GM12878 (cell line): ENCODE data around the gene OMG. TPM values are rescaled to one million over a fixed set of nuclear protein-coding genes. Genes with fewer than 3 reads are reported as not detected.
A peak's percentile ranks its signal among the peaks of the same experiment; 100 is the strongest.

Experiments
- CBX3 ChIP-seq: fragments of 200-600 bp; sonication (generic); IDR thresholded peaks from 2 replicates; pipeline ENCODE4 v1.6.1; 2016; ENCODE audit warnings: low read depth, borderline replicate concordance
- CHD1 ChIP-seq: IDR thresholded peaks from 2 replicates; pipeline ENCODE4 v1.6.1; 2012; ENCODE audit warnings: low read depth, low read length, improper control_type of control experiment
- EP300 ChIP-seq, 2 experiments: fragments of 150-350 bp in 1 of 2; IDR thresholded peaks; 2 replicates each; pipeline ENCODE4 v1.6.1; 2011 to 2012; ENCODE audit warnings: low read depth in 2 of 2, low read length in 2 of 2, borderline replicate concordance in 1 of 2, improper control_type of control experiment in 1 of 2, inconsistent platforms in 1 of 2; ENCODE audit not compliant: control insufficient read depth in 1 of 2
- ESRRA ChIP-seq: IDR thresholded peaks from 2 replicates; pipeline ENCODE4 v1.6.1; 2012; ENCODE audit warnings: mild to moderate bottlenecking, low read length, improper control_type of control experiment
- ETV6 ChIP-seq, 2 experiments: fragments of 450-650 bp in 1 of 2; IDR thresholded peaks in 1 of 2; conservative IDR thresholded peaks in 1 of 2; 2 replicates each; pipeline ENCODE4 v1.6.1; 2014; ENCODE audit warnings: antibody characterized with exemption in 1 of 2, borderline replicate concordance in 1 of 2, low read depth in 1 of 2, mild to moderate bottlenecking in 1 of 2, moderate library complexity in 1 of 2
- EZH2 ChIP-seq: IDR thresholded peaks from 2 replicates; pipeline ENCODE4 v1.6.1; 2012; ENCODE audit warnings: low read depth, mild to moderate bottlenecking, control low read depth, inconsistent platforms, low read length, borderline replicate concordance; ENCODE audit not compliant: control insufficient read depth
- GABPA ChIP-seq: IDR thresholded peaks from 2 replicates; pipeline ENCODE4 v1.6.1; 2014; ENCODE audit warnings: antibody characterized with exemption, low read depth, mild to moderate bottlenecking, inconsistent platforms
- HCFC1 ChIP-seq: fragments of 150-350 bp; IDR thresholded peaks from 2 replicates; pipeline ENCODE4 v1.6.1; 2014; ENCODE audit warnings: low read length
- MEF2B ChIP-seq: fragments of 450-650 bp; IDR thresholded peaks from 2 replicates; pipeline ENCODE4 v1.6.1; 2018; ENCODE audit warnings: mild to moderate bottlenecking, moderate library complexity; ENCODE audit not compliant: partially characterized antibody, poor library complexity, severe bottlenecking
- MTA3 ChIP-seq: IDR thresholded peaks from 2 replicates; pipeline ENCODE4 v1.6.1; 2012; ENCODE audit warnings: low read length, inconsistent platforms, borderline replicate concordance
- NR2C2 ChIP-seq: IDR thresholded peaks from 2 replicates; pipeline ENCODE4 v1.6.1; 2011; ENCODE audit warnings: borderline replicate concordance, low read depth; ENCODE audit not compliant: control insufficient read depth, insufficient read length
- SIN3A ChIP-seq: IDR thresholded peaks from 2 replicates; pipeline ENCODE4 v1.6.1; 2012; ENCODE audit warnings: low read depth, low read length, improper control_type of control experiment
- SIX5 ChIP-seq: IDR thresholded peaks from 2 replicates; pipeline ENCODE4 v1.6.1; 2011; ENCODE audit warnings: mild to moderate bottlenecking, low read depth, low read length, moderate library complexity; ENCODE audit not compliant: severe bottlenecking
- SREBF1 ChIP-seq: IDR thresholded peaks from 2 replicates; pipeline ENCODE4 v1.6.1; 2012; ENCODE audit warnings: mild to moderate bottlenecking, low read length
- YBX1 ChIP-seq: fragments of 450-650 bp; IDR thresholded peaks from 2 replicates; pipeline ENCODE4 v1.6.1; 2016; ENCODE audit warnings: antibody characterized with exemption
- ZSCAN29 ChIP-seq: fragments of 450-650 bp; IDR thresholded peaks from 2 replicates; pipeline ENCODE4 v1.6.1; 2017; ENCODE audit warnings: mild to moderate bottlenecking, moderate library complexity
- polyA plus RNA-seq, 11 experiments: library from polyadenylated mRNA; depleted of rRNA in 4 of 11; unstranded in 6 of 11; stranded (reverse) in 5 of 11; fragments of >200 nt; fragmentation: Nextera tagmentation in 4 of 11; fragmentation: Illumina TruSeq in 1 of 11; extraction: Ambion mirVana in 4 of 11; extraction: Trizol in 1 of 11; gene quantifications; 1 replicate in 1 of 11; 2 replicates in 10 of 11; pipeline versions ENCODE4 v1.2.1 to v1.2.3, GENCODE V29; 2011 to 2016; ENCODE audit warnings: inconsistent platforms in 2 of 11, missing spikeins in 2 of 11, low read depth in 1 of 11
- total RNA-seq, 4 experiments: library from RNA; depleted of rRNA in 3 of 4; stranded (reverse); fragments of >200 nt in 3 of 4; fragmentation: Illumina TruSeq in 1 of 4; extraction: Trizol in 1 of 4; gene quantifications; 2 replicates each; pipeline versions ENCODE4 v1.2.1 to v1.2.3, GENCODE V29; 2013 to 2021
- TF ChIP-seq, protein P1 (sequence below): fragments of 450-650 bp; IDR thresholded peaks from 2 replicates; pipeline ENCODE4 v1.6.1; 2018; ENCODE audit warnings: mild to moderate bottlenecking, low read depth, moderate library complexity; ENCODE audit not compliant: partially characterized antibody
- TF ChIP-seq, protein P2 (sequence below): IDR thresholded peaks from 2 replicates; pipeline ENCODE4 v1.6.1; 2011; ENCODE audit warnings: low read depth, low read length, improper control_type of control experiment, borderline replicate concordance
- TF ChIP-seq, protein P3 (sequence below): IDR thresholded peaks from 2 replicates; pipeline ENCODE4 v1.6.1; 2012; ENCODE audit warnings: mild to moderate bottlenecking, low read depth, low read length
- TF ChIP-seq, protein P4 (sequence below): fragments of 150-350 bp; IDR thresholded peaks from 2 replicates; pipeline ENCODE4 v1.6.1; 2014; ENCODE audit warnings: mild to moderate bottlenecking, low read depth, low read length

OMG gene
- total and polyA plus RNA-seq, 10 of the 15 experiments (the other 5 are each of a cell fraction or from before 2014, with no cell fraction given): 0.09 to 0.96 (median 0.26) TPM

DNA sequence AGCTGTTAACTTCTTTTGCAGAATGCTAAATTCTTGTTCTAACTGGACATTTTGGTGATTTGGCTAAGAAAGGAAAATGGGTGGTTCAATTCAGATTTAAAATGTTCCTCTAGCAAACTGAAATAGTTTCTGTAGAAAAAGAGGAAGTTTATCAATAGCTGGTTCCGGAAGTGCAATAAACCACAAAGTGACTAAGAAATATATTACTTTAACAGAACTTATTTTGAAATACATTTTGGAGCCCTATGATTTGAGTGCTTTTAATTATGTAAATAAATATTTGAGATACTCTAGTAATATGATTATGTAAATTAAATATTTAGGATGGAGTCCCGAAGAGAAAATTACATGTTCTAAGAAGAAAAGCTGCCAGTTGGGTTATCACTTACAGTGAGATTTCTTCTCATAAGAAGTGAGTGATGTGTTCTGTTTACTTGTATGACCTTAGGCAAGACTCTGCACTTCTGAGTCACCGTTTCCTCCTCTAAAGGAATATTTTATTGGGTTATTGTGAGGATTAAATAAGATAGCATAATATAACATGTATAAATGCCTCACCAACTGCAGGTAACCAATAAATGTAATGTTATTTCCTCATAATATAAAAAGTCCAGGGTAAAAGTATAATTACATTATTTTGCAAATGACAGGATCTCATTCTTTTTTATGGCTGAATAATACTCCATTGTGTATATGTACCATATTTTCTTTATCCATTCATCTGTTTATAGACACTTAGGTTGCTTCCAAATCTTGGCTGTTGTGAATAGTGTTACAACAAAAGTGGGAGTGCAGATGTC, 17.1 kb upstream of the OMG start, which contains the start of gene EVI2B (continued):
- TF ChIP-seq SIX5 (no peak), GABPA (0 out of 2 replicates have a peak, but pooled peaks have one; percentile 29), CHD1 (no peak), EZH2 (no peak), NR2C2 (no peak), CBX3 (no peak), HCFC1 (no peak), ESRRA (no peak), SIN3A (no peak), SREBF1 (no peak), EP300 (IDR thresholded peaks at IDR 0.05; ENCODE audit: borderline replicate concordance in 1 of 2, control insufficient read depth in 1 of 2, low read depth in 2 of 2, low read length in 2 of 2) (0 out of 4 replicates have a peak, but pooled peaks of 1 of the 2 experiments have one; percentile 11), ETV6 (conservative IDR thresholded peaks at IDR 0.05 in 1 of 2, IDR thresholded peaks at IDR 0.05 in 1 of 2; ENCODE audit: borderline replicate concordance in 1 of 2, low read depth in 1 of 2) (no peak; a peak in 1 of 4 replicates), MTA3 (no peak), ZSCAN29 (no peak), YBX1 (no peak), MEF2B (peak; percentile 34)
- TF ChIP-seq, protein P1, sequence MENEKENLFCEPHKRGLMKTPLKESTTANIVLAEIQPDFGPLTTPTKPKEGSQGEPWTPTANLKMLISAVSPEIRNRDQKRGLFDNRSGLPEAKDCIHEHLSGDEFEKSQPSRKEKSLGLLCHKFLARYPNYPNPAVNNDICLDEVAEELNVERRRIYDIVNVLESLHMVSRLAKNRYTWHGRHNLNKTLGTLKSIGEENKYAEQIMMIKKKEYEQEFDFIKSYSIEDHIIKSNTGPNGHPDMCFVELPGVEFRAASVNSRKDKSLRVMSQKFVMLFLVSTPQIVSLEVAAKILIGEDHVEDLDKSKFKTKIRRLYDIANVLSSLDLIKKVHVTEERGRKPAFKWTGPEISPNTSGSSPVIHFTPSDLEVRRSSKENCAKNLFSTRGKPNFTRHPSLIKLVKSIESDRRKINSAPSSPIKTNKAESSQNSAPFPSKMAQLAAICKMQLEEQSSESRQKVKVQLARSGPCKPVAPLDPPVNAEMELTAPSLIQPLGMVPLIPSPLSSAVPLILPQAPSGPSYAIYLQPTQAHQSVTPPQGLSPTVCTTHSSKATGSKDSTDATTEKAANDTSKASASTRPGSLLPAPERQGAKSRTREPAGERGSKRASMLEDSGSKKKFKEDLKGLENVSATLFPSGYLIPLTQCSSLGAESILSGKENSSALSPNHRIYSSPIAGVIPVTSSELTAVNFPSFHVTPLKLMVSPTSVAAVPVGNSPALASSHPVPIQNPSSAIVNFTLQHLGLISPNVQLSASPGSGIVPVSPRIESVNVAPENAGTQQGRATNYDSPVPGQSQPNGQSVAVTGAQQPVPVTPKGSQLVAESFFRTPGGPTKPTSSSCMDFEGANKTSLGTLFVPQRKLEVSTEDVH: no peak
- TF ChIP-seq, protein P2, sequence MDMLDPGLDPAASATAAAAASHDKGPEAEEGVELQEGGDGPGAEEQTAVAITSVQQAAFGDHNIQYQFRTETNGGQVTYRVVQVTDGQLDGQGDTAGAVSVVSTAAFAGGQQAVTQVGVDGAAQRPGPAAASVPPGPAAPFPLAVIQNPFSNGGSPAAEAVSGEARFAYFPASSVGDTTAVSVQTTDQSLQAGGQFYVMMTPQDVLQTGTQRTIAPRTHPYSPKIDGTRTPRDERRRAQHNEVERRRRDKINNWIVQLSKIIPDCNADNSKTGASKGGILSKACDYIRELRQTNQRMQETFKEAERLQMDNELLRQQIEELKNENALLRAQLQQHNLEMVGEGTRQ: no peak
- TF ChIP-seq, protein P3, sequence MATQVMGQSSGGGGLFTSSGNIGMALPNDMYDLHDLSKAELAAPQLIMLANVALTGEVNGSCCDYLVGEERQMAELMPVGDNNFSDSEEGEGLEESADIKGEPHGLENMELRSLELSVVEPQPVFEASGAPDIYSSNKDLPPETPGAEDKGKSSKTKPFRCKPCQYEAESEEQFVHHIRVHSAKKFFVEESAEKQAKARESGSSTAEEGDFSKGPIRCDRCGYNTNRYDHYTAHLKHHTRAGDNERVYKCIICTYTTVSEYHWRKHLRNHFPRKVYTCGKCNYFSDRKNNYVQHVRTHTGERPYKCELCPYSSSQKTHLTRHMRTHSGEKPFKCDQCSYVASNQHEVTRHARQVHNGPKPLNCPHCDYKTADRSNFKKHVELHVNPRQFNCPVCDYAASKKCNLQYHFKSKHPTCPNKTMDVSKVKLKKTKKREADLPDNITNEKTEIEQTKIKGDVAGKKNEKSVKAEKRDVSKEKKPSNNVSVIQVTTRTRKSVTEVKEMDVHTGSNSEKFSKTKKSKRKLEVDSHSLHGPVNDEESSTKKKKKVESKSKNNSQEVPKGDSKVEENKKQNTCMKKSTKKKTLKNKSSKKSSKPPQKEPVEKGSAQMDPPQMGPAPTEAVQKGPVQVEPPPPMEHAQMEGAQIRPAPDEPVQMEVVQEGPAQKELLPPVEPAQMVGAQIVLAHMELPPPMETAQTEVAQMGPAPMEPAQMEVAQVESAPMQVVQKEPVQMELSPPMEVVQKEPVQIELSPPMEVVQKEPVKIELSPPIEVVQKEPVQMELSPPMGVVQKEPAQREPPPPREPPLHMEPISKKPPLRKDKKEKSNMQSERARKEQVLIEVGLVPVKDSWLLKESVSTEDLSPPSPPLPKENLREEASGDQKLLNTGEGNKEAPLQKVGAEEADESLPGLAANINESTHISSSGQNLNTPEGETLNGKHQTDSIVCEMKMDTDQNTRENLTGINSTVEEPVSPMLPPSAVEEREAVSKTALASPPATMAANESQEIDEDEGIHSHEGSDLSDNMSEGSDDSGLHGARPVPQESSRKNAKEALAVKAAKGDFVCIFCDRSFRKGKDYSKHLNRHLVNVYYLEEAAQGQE: no peak
- TF ChIP-seq, protein P4, sequence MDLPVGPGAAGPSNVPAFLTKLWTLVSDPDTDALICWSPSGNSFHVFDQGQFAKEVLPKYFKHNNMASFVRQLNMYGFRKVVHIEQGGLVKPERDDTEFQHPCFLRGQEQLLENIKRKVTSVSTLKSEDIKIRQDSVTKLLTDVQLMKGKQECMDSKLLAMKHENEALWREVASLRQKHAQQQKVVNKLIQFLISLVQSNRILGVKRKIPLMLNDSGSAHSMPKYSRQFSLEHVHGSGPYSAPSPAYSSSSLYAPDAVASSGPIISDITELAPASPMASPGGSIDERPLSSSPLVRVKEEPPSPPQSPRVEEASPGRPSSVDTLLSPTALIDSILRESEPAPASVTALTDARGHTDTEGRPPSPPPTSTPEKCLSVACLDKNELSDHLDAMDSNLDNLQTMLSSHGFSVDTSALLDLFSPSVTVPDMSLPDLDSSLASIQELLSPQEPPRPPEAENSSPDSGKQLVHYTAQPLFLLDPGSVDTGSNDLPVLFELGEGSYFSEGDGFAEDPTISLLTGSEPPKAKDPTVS: no peak
